ENCODE measurements around the gene PXYLP1. TPM values are rescaled to one million over a fixed set of nuclear protein-coding genes. Genes with fewer than 3 reads are reported as not detected.
A peak's percentile ranks its signal among the peaks of the same experiment; 100 is the strongest.

Gene PXYLP1
- total RNA-seq, 1 donor from 2014 or later, result 17.2 TPM

DNA sequence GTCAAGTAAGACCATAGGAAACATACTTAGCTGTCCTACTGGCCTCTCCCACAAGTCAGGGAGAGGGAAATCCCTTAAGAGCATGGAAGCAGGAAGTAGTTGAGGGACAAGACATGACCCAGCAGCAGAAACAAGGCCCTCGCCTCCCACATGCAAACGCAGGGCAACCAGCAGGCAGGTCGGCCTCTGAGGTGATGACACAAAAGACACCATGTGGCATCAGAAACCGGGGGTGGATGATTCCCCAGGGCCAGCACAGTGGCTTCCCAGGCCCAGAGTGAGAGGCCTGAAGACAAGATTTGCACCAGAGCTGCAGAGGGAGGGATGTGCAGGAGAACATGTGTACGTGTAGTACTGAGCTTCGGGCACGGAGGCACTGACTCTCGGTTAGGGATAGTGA is 26.3 kb downstream of the PXYLP1 start:
- no peak overlapping the region for H3K9ac ChIP-seq (ENCODE audit: low read depth in 1 of 3, low read length in 3 of 3)
- H3K4me1 ChIP-seq (ENCODE audit: control insufficient read depth in 3 of 3, insufficient read depth in 3 of 3, low read length in 3 of 3), result peaks cover 0 to 15% (median 9%) of the 10 kb centered on the region in 3 donors
- no peaks in the 10 kb centered on the region for H3K9me3 ChIP-seq (ENCODE audit: control insufficient read depth in 3 of 3, low read length in 3 of 3)
- H3K27ac ChIP-seq (ENCODE audit: low read depth, low read length), result no peak overlapping the region
- no peak overlapping the region for H3K4me3 ChIP-seq (ENCODE audit: low read length in 3 of 3)
- H3K36me3 ChIP-seq (ENCODE audit: control insufficient read depth in 3 of 3, insufficient read depth in 3 of 3, low read length in 3 of 3), result peaks cover 0 to 6% (median 0%) of the 10 kb centered on the region in 3 donors
- no peaks in the 10 kb centered on the region for H3K27me3 ChIP-seq (ENCODE audit: control insufficient read depth in 3 of 3, insufficient read depth in 3 of 3, low read length in 3 of 3)

DNA sequence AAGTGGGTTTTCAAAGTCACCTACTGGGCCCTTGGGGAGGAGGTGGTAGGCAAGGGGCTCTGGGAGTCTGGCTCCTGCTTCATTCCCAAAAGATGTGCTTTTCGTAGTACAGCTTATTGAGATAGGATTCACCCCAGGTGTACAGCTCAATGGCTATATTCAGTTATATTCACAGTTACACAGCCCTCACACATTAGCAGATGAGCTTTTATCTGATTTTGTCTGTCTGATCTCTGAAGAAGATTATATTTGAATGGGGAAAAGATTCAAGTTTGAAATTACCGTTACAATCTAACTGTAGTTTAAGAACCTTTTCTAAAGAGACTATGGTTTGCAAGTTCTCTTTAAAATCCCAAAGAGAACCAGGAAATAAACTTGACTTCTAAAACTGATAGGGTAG is 27.3 kb downstream of the PXYLP1 start:
- peaks cover 0 to 6% (median 0%) of the 10 kb centered on the region in 3 donors for H3K36me3 ChIP-seq (ENCODE audit: control insufficient read depth in 3 of 3, insufficient read depth in 3 of 3, low read length in 3 of 3)
- H3K9ac ChIP-seq (ENCODE audit: low read depth in 1 of 3, low read length in 3 of 3), result no peak overlapping the region
- H3K4me3 ChIP-seq (ENCODE audit: low read length in 3 of 3), result no peak overlapping the region
- H3K9me3 ChIP-seq (ENCODE audit: control insufficient read depth in 3 of 3, low read length in 3 of 3), result no peaks in the 10 kb centered on the region
- no peak overlapping the region for H3K27ac ChIP-seq (ENCODE audit: low read depth, low read length)
- peaks cover 0 to 15% (median 9%) of the 10 kb centered on the region in 3 donors for H3K4me1 ChIP-seq (ENCODE audit: control insufficient read depth in 3 of 3, insufficient read depth in 3 of 3, low read length in 3 of 3)
- no peaks in the 10 kb centered on the region for H3K27me3 ChIP-seq (ENCODE audit: control insufficient read depth in 3 of 3, insufficient read depth in 3 of 3, low read length in 3 of 3)

DNA sequence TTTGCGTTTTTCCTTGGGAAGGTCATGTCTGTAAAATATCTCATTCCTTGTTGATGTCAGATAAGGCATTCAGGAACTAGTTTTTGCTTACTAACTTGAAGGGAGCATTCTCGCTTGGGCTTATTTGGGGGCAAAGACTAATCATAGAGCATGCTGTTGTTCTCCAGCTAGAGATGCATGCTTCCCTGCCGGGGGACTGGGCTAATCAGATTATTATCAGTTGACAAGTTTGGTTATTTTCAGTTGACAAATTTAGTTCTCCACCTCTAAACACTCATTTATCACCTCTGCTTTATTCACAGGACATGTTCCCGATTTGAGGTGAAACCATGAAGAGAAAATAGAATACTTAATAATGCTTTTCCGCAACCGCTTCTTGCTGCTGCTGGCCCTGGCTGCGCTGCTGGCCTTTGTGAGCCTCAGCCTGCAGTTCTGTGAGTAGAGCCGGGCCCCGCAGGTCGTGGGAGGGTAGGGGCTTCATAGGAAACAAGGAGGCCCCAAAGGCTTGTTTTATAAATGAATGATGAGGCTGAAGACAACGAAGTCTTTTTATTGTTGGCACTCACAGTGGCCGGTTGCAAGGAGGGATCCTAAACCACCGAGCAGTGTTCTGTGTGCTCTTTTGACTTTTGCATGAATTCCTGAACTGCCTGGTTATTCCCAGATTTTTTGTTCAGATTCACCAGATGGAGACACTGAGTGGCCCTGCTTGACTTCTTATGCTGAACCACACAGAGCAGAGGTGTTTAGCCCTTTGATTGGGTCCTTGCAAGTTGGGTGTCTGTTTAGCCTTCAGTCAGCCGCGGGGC is 28.4 kb downstream of the PXYLP1 start:
- no peaks in the 10 kb centered on the region for H3K9me3 ChIP-seq (ENCODE audit: control insufficient read depth in 3 of 3, low read length in 3 of 3)
- peaks cover 0 to 13% (median 0%) of the 10 kb centered on the region in 3 donors for H3K36me3 ChIP-seq (ENCODE audit: control insufficient read depth in 3 of 3, insufficient read depth in 3 of 3, low read length in 3 of 3)
- no peak overlapping the region for H3K9ac ChIP-seq (ENCODE audit: low read depth in 1 of 3, low read length in 3 of 3)
- H3K4me1 ChIP-seq (ENCODE audit: control insufficient read depth in 3 of 3, insufficient read depth in 3 of 3, low read length in 3 of 3), result peaks cover 0 to 15% (median 9%) of the 10 kb centered on the region in 3 donors
- H3K27ac ChIP-seq (ENCODE audit: low read depth, low read length), result no peak overlapping the region
- no peak overlapping the region for H3K4me3 ChIP-seq (ENCODE audit: low read length in 3 of 3)
- no peaks in the 10 kb centered on the region for H3K27me3 ChIP-seq (ENCODE audit: control insufficient read depth in 3 of 3, insufficient read depth in 3 of 3, low read length in 3 of 3)

DNA sequence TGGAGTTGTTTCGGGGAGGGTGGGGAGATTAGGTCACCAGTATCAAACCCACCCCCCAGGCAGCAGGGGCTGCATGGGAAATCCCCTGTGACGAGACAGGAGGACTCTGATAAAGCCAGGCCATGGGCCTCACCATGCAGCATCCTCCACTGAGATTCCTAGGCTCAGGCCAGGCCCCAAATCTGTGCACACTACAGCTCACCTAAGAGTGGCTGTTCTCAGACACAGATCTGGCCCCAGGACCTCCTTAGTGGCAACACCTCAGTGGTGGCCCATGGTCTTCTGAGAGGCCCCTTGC is 29.0 kb downstream of the PXYLP1 start:
- H3K36me3 ChIP-seq (ENCODE audit: control insufficient read depth in 3 of 3, insufficient read depth in 3 of 3, low read length in 3 of 3), result peaks cover 0 to 14% (median 0%) of the 10 kb centered on the region in 3 donors
- H3K27me3 ChIP-seq (ENCODE audit: control insufficient read depth in 3 of 3, insufficient read depth in 3 of 3, low read length in 3 of 3), result no peaks in the 10 kb centered on the region
- H3K4me3 ChIP-seq (ENCODE audit: low read length in 3 of 3), result no peak overlapping the region
- H3K9ac ChIP-seq (ENCODE audit: low read depth in 1 of 3, low read length in 3 of 3), result no peak overlapping the region
- no peak overlapping the region for H3K27ac ChIP-seq (ENCODE audit: low read depth, low read length)
- H3K4me1 ChIP-seq (ENCODE audit: control insufficient read depth in 3 of 3, insufficient read depth in 3 of 3, low read length in 3 of 3), result peaks cover 0 to 10% (median 6%) of the 10 kb centered on the region in 3 donors
- no peaks in the 10 kb centered on the region for H3K9me3 ChIP-seq (ENCODE audit: control insufficient read depth in 3 of 3, low read length in 3 of 3)

DNA sequence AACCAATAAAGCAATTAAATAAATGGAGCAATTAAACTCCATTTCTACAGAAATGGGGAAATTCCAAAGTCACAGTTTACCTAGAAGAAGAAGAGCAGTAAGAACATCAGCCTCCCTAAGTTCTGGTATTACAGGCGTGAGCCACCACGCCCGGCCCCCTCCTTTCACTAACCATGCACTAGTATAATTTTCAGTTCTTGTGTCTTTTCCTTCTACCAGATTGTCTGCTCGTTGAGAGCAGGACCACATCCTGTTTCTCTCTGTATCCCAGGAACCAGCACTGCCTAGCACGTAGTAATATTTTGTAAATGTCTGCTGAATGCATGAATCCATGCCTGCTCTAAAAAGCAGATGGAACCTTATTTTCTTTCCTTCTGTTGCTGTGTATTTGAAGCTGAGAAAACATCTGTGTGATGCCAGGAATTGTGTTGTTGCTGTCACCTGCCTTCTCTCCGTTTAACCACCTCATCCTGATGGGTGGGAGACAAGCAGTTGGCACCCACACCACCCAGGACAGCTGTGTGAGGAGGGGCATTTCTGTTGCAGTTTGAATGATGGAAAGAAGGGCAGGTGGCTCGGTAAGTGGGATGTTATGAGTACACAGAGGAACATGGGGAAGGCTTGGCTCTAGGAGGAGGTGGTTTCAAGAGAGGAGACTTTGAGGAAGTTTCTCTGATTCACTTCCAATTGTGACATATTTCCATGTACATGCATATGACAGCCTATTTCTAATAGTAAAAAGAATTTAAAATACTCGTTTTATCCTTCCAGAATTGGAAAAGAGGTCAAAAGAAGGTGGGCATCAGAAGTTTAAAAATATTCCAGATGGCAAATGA is 30.1 kb downstream of the PXYLP1 start:
- no peak overlapping the region for H3K4me3 ChIP-seq (ENCODE audit: low read length in 3 of 3)
- H3K27ac ChIP-seq (ENCODE audit: low read depth, low read length), result no peak overlapping the region
- no peaks in the 10 kb centered on the region for H3K9me3 ChIP-seq (ENCODE audit: control insufficient read depth in 3 of 3, low read length in 3 of 3)
- H3K9ac ChIP-seq (ENCODE audit: low read depth in 1 of 3, low read length in 3 of 3), result no peak overlapping the region
- no peaks in the 10 kb centered on the region for H3K27me3 ChIP-seq (ENCODE audit: control insufficient read depth in 3 of 3, insufficient read depth in 3 of 3, low read length in 3 of 3)
- H3K4me1 ChIP-seq (ENCODE audit: control insufficient read depth in 3 of 3, insufficient read depth in 3 of 3, low read length in 3 of 3), result no peaks in the 10 kb centered on the region
- peaks cover 0 to 14% (median 2%) of the 10 kb centered on the region in 3 donors for H3K36me3 ChIP-seq (ENCODE audit: control insufficient read depth in 3 of 3, insufficient read depth in 3 of 3, low read length in 3 of 3)

DNA sequence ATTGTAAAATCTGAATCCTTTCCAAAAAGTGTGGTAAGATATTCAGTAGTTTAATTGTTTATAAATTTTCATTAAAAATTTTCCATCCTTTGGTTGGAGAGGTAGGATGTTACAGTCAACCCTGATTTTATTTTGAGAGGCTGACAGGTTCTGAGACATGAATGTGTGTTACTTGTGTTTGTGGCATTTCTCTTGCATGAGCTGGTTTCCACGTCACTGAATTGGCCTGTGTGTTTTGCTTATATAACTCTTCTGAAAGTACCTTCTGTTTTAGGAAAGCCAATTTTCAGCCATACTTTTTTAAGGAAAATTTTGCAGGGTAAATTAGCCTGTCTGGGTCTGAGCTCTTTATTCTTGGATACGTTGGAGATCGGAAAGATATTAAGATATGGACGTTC is 30.7 kb downstream of the PXYLP1 start:
- peaks cover 0 to 14% (median 2%) of the 10 kb centered on the region in 3 donors for H3K36me3 ChIP-seq (ENCODE audit: control insufficient read depth in 3 of 3, insufficient read depth in 3 of 3, low read length in 3 of 3)
- H3K4me3 ChIP-seq (ENCODE audit: low read length in 3 of 3), result no peak overlapping the region
- no peaks in the 10 kb centered on the region for H3K4me1 ChIP-seq (ENCODE audit: control insufficient read depth in 3 of 3, insufficient read depth in 3 of 3, low read length in 3 of 3)
- H3K27ac ChIP-seq (ENCODE audit: low read depth, low read length), result no peak overlapping the region
- no peaks in the 10 kb centered on the region for H3K27me3 ChIP-seq (ENCODE audit: control insufficient read depth in 3 of 3, insufficient read depth in 3 of 3, low read length in 3 of 3)
- no peak overlapping the region for H3K9ac ChIP-seq (ENCODE audit: low read depth in 1 of 3, low read length in 3 of 3)
- H3K9me3 ChIP-seq (ENCODE audit: control insufficient read depth in 3 of 3, low read length in 3 of 3), result no peaks in the 10 kb centered on the region

DNA sequence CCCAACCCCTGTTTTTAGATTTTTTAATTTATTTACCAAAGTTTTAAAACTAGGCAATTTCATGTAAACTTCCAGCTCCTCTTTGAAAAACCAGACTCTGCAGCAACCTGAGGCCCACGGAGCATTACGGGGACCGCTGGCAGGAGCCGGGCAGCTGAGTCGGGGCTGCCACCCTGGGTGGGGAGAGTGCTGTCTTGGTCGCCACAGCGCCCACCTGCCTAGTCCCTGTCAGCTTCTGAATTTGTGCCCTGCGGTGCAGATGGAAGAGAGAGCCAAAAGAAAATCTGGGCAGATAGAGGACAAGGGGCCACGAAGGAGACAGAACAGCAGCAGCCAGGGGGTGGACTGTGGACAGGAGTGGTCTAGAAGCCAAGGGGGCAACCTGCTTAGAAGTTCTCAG is 34.6 kb downstream of the PXYLP1 start:
- H3K4me1 ChIP-seq (ENCODE audit: control insufficient read depth in 3 of 3, insufficient read depth in 3 of 3, low read length in 3 of 3), result peaks cover 0 to 1% (median 0%) of the 10 kb centered on the region in 3 donors
- no peaks in the 10 kb centered on the region for H3K27me3 ChIP-seq (ENCODE audit: control insufficient read depth in 3 of 3, insufficient read depth in 3 of 3, low read length in 3 of 3)
- H3K9ac ChIP-seq (ENCODE audit: low read depth in 1 of 3, low read length in 3 of 3), result no peak overlapping the region
- peaks cover 0 to 9% (median 2%) of the 10 kb centered on the region in 3 donors for H3K36me3 ChIP-seq (ENCODE audit: control insufficient read depth in 3 of 3, insufficient read depth in 3 of 3, low read length in 3 of 3)
- H3K27ac ChIP-seq (ENCODE audit: low read depth, low read length), result no peak overlapping the region
- H3K9me3 ChIP-seq (ENCODE audit: control insufficient read depth in 3 of 3, low read length in 3 of 3), result no peaks in the 10 kb centered on the region
- H3K4me3 ChIP-seq (ENCODE audit: low read length in 3 of 3), result no peak overlapping the region

DNA sequence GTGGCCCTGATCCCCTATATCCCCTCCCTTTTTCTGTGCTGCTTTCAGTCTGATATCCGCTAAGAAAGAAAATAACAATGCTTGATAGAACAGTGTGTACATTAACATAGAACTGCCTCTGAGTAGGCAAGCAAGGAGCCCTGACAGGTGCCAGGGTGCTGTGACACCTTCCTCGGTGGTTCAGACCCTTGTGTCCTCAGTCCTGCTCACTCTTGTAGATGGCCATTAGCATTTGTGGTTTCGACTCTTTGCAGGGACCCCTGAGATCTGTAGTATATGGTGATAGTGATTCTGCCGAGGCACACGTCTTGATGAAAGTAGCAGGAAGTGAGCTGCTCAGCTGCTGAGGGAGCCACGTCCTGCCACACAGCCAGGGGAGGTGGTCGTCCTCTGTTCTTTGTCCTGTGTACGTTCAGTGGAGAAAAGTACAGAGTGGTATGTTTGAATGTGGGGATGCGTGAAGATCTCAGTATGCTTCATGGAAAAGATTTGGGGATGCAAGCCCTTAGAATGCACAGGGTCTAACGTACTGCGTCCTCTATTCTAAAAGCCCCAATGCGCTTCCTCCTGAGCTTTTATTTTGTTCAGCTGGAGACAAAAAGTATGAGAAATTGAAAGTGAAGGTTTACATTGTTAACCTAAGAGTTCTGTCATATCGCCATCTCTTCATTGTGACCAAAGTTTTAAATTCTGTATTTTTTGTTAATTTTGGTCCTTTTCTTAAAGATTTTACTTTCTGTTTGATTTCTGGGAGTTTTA is 35.4 kb downstream of the PXYLP1 start:
- H3K27ac ChIP-seq (ENCODE audit: low read depth, low read length), result no peak overlapping the region
- H3K4me1 ChIP-seq (ENCODE audit: control insufficient read depth in 3 of 3, insufficient read depth in 3 of 3, low read length in 3 of 3), result peaks cover 4 to 9% (median 4%) of the 10 kb centered on the region in 3 donors
- H3K27me3 ChIP-seq (ENCODE audit: control insufficient read depth in 3 of 3, insufficient read depth in 3 of 3, low read length in 3 of 3), result no peaks in the 10 kb centered on the region
- no peak overlapping the region for H3K9ac ChIP-seq (ENCODE audit: low read depth in 1 of 3, low read length in 3 of 3)
- peak overlapping the region in 1 of 3 donors; percentile 61 for H3K4me3 ChIP-seq (ENCODE audit: low read length in 3 of 3)
- H3K36me3 ChIP-seq (ENCODE audit: control insufficient read depth in 3 of 3, insufficient read depth in 3 of 3, low read length in 3 of 3), result peaks cover 0 to 8% (median 2%) of the 10 kb centered on the region in 3 donors
- H3K9me3 ChIP-seq (ENCODE audit: control insufficient read depth in 3 of 3, low read length in 3 of 3), result no peaks in the 10 kb centered on the region

DNA sequence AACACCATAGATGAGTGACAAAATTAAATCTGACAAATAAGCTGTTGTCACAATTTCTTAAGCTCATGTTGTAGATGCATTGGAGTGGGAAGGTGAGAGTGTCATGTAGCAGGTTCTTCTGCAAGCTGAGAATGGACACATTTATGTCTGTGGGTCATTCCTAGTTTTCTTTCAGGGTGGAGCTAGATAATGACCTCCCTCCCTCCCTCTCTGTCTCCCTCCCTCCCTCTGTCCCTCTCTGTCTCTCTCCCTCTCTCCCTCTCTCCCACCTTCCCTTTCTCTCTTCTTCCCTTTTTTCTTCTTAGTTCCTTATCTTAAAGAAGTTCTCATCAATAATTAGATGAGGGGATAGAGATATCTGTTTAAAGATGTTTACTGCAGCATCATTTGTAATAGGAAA is 36.0 kb downstream of the PXYLP1 start:
- H3K4me1 ChIP-seq (ENCODE audit: control insufficient read depth in 3 of 3, insufficient read depth in 3 of 3, low read length in 3 of 3), result peaks cover 4 to 9% (median 4%) of the 10 kb centered on the region in 3 donors
- peaks cover 0 to 8% (median 2%) of the 10 kb centered on the region in 3 donors for H3K36me3 ChIP-seq (ENCODE audit: control insufficient read depth in 3 of 3, insufficient read depth in 3 of 3, low read length in 3 of 3)
- no peak overlapping the region for H3K27ac ChIP-seq (ENCODE audit: low read depth, low read length)
- H3K27me3 ChIP-seq (ENCODE audit: control insufficient read depth in 3 of 3, insufficient read depth in 3 of 3, low read length in 3 of 3), result no peaks in the 10 kb centered on the region
- H3K4me3 ChIP-seq (ENCODE audit: low read length in 3 of 3), result no peak overlapping the region
- no peak overlapping the region for H3K9ac ChIP-seq (ENCODE audit: low read depth in 1 of 3, low read length in 3 of 3)
- no peaks in the 10 kb centered on the region for H3K9me3 ChIP-seq (ENCODE audit: control insufficient read depth in 3 of 3, low read length in 3 of 3)
